Neural cell (in vitro differentiated cells): ENCODE data around the gene ITGA11. TPM values are rescaled to one million over a fixed set of nuclear protein-coding genes. Genes with fewer than 3 reads are reported as not detected.

ENCODE experiments used
- H2AFZ ChIP-seq: fragments of 200-600, 300-800 bp; sonication (generic), shearing (Covaris generic); 2 replicates; pipeline ENCODE4 v1.6.0; 2014; ENCODE audit warnings: low read depth, mild to moderate bottlenecking, antibody characterized with exemption, low read length, moderate library complexity
- H3F3A ChIP-seq: fragments of 200-600 bp; shearing (Covaris generic); 2 replicates; pipeline ENCODE4 v1.6.1; 2016; ENCODE audit warnings: mild to moderate bottlenecking, moderate library complexity, mixed read lengths, antibody characterized with exemption, low read length; ENCODE audit not compliant: insufficient read depth, poor library complexity, severe bottlenecking
- H3K27ac ChIP-seq: fragments of 200-600, 300-800 bp; sonication (generic), shearing (Covaris generic); 2 replicates; pipeline ENCODE4 v1.5.1; 2014; ENCODE audit warnings: mild to moderate bottlenecking, low read length, moderate library complexity
- H3K27me3 ChIP-seq: fragments of 300-800, 200-600 bp; sonication (generic), shearing (Covaris generic); 2 replicates; pipeline ENCODE4 v1.6.0; 2014; ENCODE audit warnings: mild to moderate bottlenecking, low read depth, low read length, moderate library complexity; ENCODE audit not compliant: insufficient read depth
- H3K36me3 ChIP-seq: fragments of 300-800, 200-600 bp; sonication (generic), shearing (Covaris generic); 2 replicates; pipeline ENCODE4 v1.5.1; 2014; ENCODE audit warnings: mild to moderate bottlenecking, antibody characterized with exemption, low read length, moderate library complexity; ENCODE audit not compliant: insufficient read depth
- H3K4me2 ChIP-seq: fragments of 300-800, 200-600 bp; sonication (generic), shearing (Covaris generic); 2 replicates; pipeline ENCODE4 v1.6.0; 2014; ENCODE audit warnings: mild to moderate bottlenecking, low read length
- H3K4me3 ChIP-seq: fragments of 300-800, 200-600 bp; sonication (generic), shearing (Covaris generic); 2 replicates; pipeline ENCODE4 v1.5.1; 2014; ENCODE audit warnings: mild to moderate bottlenecking, low read length, moderate library complexity
- H3K79me2 ChIP-seq: fragments of 200-600 bp; shearing (Covaris generic); replicated peaks from 2 replicates; pipeline ENCODE4 v1.6.0; 2014; ENCODE audit warnings: mild to moderate bottlenecking, low read length, moderate library complexity; ENCODE audit not compliant: insufficient read depth
- H3K9ac ChIP-seq: fragments of 300-800, 200-600 bp; sonication (generic), shearing (Covaris generic); 2 replicates; pipeline ENCODE4 v1.6.1; 2016; ENCODE audit warnings: mild to moderate bottlenecking, low read length, mixed read lengths
- H3K9me2 ChIP-seq: fragments of 200-600 bp; shearing (Covaris generic); 2 replicates; pipeline ENCODE4 v1.6.1; 2016; ENCODE audit warnings: mild to moderate bottlenecking, low read length, mixed read lengths; ENCODE audit not compliant: insufficient read depth
- H3K9me3 ChIP-seq: fragments of 200-600, 300-800 bp; sonication (generic), shearing (Covaris generic); 2 replicates; pipeline ENCODE4 v1.6.1; 2016; ENCODE audit warnings: mild to moderate bottlenecking, mixed run types, low read length, moderate library complexity, mixed read lengths
- H4K20me1 ChIP-seq: fragments of 200-600 bp; shearing (Covaris generic); 2 replicates; pipeline ENCODE4 v1.6.1; 2016; ENCODE audit warnings: mild to moderate bottlenecking, mixed run types; ENCODE audit not compliant: insufficient read depth
- CTCF ChIP-seq: fragments of 450-650 bp; IDR thresholded peaks from 2 replicates; pipeline ENCODE4 v1.5.1; 2014; ENCODE audit warnings: antibody characterized with exemption, mild to moderate bottlenecking, moderate library complexity; ENCODE audit not compliant: poor library complexity, severe bottlenecking
- EP300 ChIP-seq: fragments of 450-650 bp; conservative IDR thresholded peaks from 2 replicates; pipeline ENCODE4 v1.6.1; 2014; ENCODE audit warnings: antibody characterized with exemption, mild to moderate bottlenecking, moderate library complexity; ENCODE audit not compliant: poor library complexity, severe bottlenecking
- EZH2 ChIP-seq: fragments of 200-600, 300-800 bp; shearing (Covaris generic), sonication (generic); IDR thresholded peaks from 2 replicates; pipeline ENCODE4 v1.6.1; 2014; ENCODE audit warnings: antibody characterized with exemption, low read length, borderline replicate concordance, mild to moderate bottlenecking; ENCODE audit not compliant: insufficient read depth, poor library complexity, severe bottlenecking
- MXI1 ChIP-seq: fragments of 450-650 bp; conservative IDR thresholded peaks from 2 replicates; pipeline ENCODE4 v1.6.1; 2014; ENCODE audit warnings: antibody characterized with exemption, mild to moderate bottlenecking; ENCODE audit not compliant: poor library complexity, severe bottlenecking
- POLR2AphosphoS5 ChIP-seq: IDR thresholded peaks from 2 replicates; pipeline ENCODE4 v1.6.1; 2012
- RAD21 ChIP-seq: fragments of 450-650 bp; conservative IDR thresholded peaks from 2 replicates; pipeline ENCODE4 v1.6.1; 2014; ENCODE audit warnings: antibody characterized with exemption, mild to moderate bottlenecking, moderate library complexity
- REST ChIP-seq: IDR thresholded peaks from 2 replicates; pipeline ENCODE4 v1.6.1; 2012; ENCODE audit warnings: borderline replicate concordance
- SMC3 ChIP-seq: fragments of 450-650 bp; conservative IDR thresholded peaks from 2 replicates; pipeline ENCODE4 v1.6.1; 2014; ENCODE audit warnings: antibody characterized with exemption, mild to moderate bottlenecking, moderate library complexity; ENCODE audit not compliant: poor library complexity
- TAF1 ChIP-seq: IDR thresholded peaks from 2 replicates; pipeline ENCODE4 v1.6.1; 2012; ENCODE audit warnings: low read depth
- polyA plus RNA-seq: library from polyadenylated mRNA; depleted of rRNA; stranded (reverse); fragments of >200 nt; gene quantifications from 2 replicates; pipeline ENCODE4 v1.2.3, GENCODE V29; 2014

ITGA11 gene
- polyA plus RNA-seq, 1 donor from 2014 or later = not detected

GRCh38 chr15:68416158-68416535, 15.8 kb downstream of the ITGA11 start:
- H3K4me2 ChIP-seq = no peak overlapping the region
- no peaks in the 10 kb centered on the region for H3K9me3 ChIP-seq
- H2AFZ ChIP-seq = no peak overlapping the region
- TF ChIP-seq MXI1 (no peak), POLR2AphosphoS5 (no peak)
- H3K27ac ChIP-seq = no peak overlapping the region
- no peaks in the 10 kb centered on the region for H4K20me1 ChIP-seq
- no peak overlapping the region for H3K9ac ChIP-seq
- H3K36me3 ChIP-seq = no peaks in the 10 kb centered on the region
- H3K79me2 ChIP-seq = no peaks in the 10 kb centered on the region
- H3K27me3 ChIP-seq = no peaks in the 10 kb centered on the region
- H3K4me3 ChIP-seq = no peak overlapping the region
- H3F3A ChIP-seq = no peaks in the 10 kb centered on the region
- no peaks in the 10 kb centered on the region for H3K9me2 ChIP-seq

GRCh38 chr15:68415501-68416157, 16.3 kb downstream of the ITGA11 start:
- H3K79me2 ChIP-seq = no peaks in the 10 kb centered on the region
- H3K27me3 ChIP-seq = no peaks in the 10 kb centered on the region
- TF ChIP-seq POLR2AphosphoS5 (no peak), REST (no peak), MXI1 (no peak), RAD21 (no peak), SMC3 (no peak), EZH2 (no peak)
- H2AFZ ChIP-seq = no peak overlapping the region
- no peak overlapping the region for H3K27ac ChIP-seq
- H3K4me3 ChIP-seq = no peak overlapping the region
- no peaks in the 10 kb centered on the region for H3K9me3 ChIP-seq
- no peak overlapping the region for H3K9ac ChIP-seq
- no peak overlapping the region for H3K4me2 ChIP-seq
- no peaks in the 10 kb centered on the region for H3K9me2 ChIP-seq
- H4K20me1 ChIP-seq = no peaks in the 10 kb centered on the region
- H3K36me3 ChIP-seq = no peaks in the 10 kb centered on the region
- H3F3A ChIP-seq = no peaks in the 10 kb centered on the region

GRCh38 chr15:68415061-68415460, 16.9 kb downstream of the ITGA11 start:
- no peaks in the 10 kb centered on the region for H3K36me3 ChIP-seq
- TF ChIP-seq EZH2 (no peak), SMC3 (no peak), MXI1 (no peak), TAF1 (no peak), REST (no peak), CTCF (no peak), EP300 (no peak), RAD21 (no peak), POLR2AphosphoS5 (no peak)
- no peak overlapping the region for H3K4me2 ChIP-seq
- H2AFZ ChIP-seq = no peak overlapping the region
- no peaks in the 10 kb centered on the region for H3F3A ChIP-seq
- H3K27me3 ChIP-seq = no peaks in the 10 kb centered on the region
- H3K9me2 ChIP-seq = no peaks in the 10 kb centered on the region
- H3K27ac ChIP-seq = no peak overlapping the region
- H3K4me3 ChIP-seq = no peak overlapping the region
- H3K9ac ChIP-seq = no peak overlapping the region
- H3K79me2 ChIP-seq = no peaks in the 10 kb centered on the region
- no peaks in the 10 kb centered on the region for H3K9me3 ChIP-seq
- no peaks in the 10 kb centered on the region for H4K20me1 ChIP-seq
